ENCODE measurements around the gene GLT8D1. TPM values are rescaled to one million over a fixed set of nuclear protein-coding genes. Genes with fewer than 3 reads are reported as not detected.

The GLT8D1 gene
- total and polyA plus RNA-seq, 7 donors, result 12.0 to 40.1 (median 20.2) TPM

GRCh38 chr3:52743721-52744120, 38.1 kb upstream of the GLT8D1 start:
- intact Hi-C loops (cut with DNase I), result loop anchor here (2.0 to 10.0 kb wide), 3 partner anchors 181 to 329 kb away; no protein-coding TSS in a partner anchor
- Histone ChIP-seq H3K36me3 (ENCODE audit: insufficient read depth in 1 of 2, low read depth in 1 of 2) (peaks cover 3 to 100% of the 10 kb centered on the region in 2 donors), H3K27me3 (ENCODE audit: insufficient read depth in 3 of 3, low read length in 2 of 3) (no peaks in the 10 kb centered on the region), H3K4me3 (no peak overlapping the region), H3K9me3 (no peaks in the 10 kb centered on the region), H3K4me1 (no peaks in the 10 kb centered on the region), H3K27ac (no peak overlapping the region)
- no peak for ATAC-seq
- no peak for DNase-seq
- no peak for TF ChIP-seq CTCF (IDR thresholded peaks at IDR 0.05)
- 90 to 98% (median 91%) methylated on average over 2 of the region's 2 CpGs for WGBS, 3 donors

GRCh38 chr3:52743152-52743551, 37.6 kb upstream of the GLT8D1 start:
- no peaks in the 10 kb centered on the region for H3K9me3 ChIP-seq
- peaks cover 3 to 100% of the 10 kb centered on the region in 2 donors for H3K36me3 ChIP-seq (ENCODE audit: insufficient read depth in 1 of 2, low read depth in 1 of 2)
- DNase-seq (no peak), ATAC-seq (no peak)
- no peak overlapping the region for H3K4me3 ChIP-seq
- intact Hi-C loops (cut with DNase I), result loop anchor here (2.0 to 10.0 kb wide), 3 partner anchors 182 to 330 kb away; no protein-coding TSS in a partner anchor
- H3K27me3 ChIP-seq (ENCODE audit: insufficient read depth in 3 of 3, low read length in 2 of 3), result no peaks in the 10 kb centered on the region
- WGBS, 3 donors, result 92 to 98% (median 96%) methylated on average over 5 of the region's 5 CpGs
- TF ChIP-seq CTCF (IDR thresholded peaks at IDR 0.05), result no peak
- H3K4me1 ChIP-seq, result no peaks in the 10 kb centered on the region
- H3K27ac ChIP-seq, result no peak overlapping the region

- DNase-seq (no peak), ATAC-seq (peak in 2 of 4 donors; percentile 53 to 74)
- intact Hi-C loops (cut with DNase I), result loop anchor here (2.0 to 10.0 kb wide), 3 partner anchors 182 to 330 kb away; no protein-coding TSS in a partner anchor
- Histone ChIP-seq H3K4me3 (no peak overlapping the region), H3K27me3 (ENCODE audit: insufficient read depth in 3 of 3, low read length in 2 of 3) (no peaks in the 10 kb centered on the region), H3K36me3 (ENCODE audit: insufficient read depth in 1 of 2, low read depth in 1 of 2) (peaks cover 3 to 100% of the 10 kb centered on the region in 2 donors), H3K9me3 (no peaks in the 10 kb centered on the region), H3K4me1 (no peaks in the 10 kb centered on the region), H3K27ac (no peak overlapping the region)
- 90 to 93% (median 90%) methylated on average over 3 of the region's 3 CpGs for WGBS, 3 donors
- peak; percentile 65 for TF ChIP-seq CTCF (IDR thresholded peaks at IDR 0.05)
These were observed 36.9 kb upstream of the GLT8D1 start for GRCh38 chr3:52742418-52743041.

GRCh38 chr3:52739730-52740129, 34.1 kb upstream of the GLT8D1 start:
- H3K4me1 ChIP-seq, result no peaks in the 10 kb centered on the region
- H3K27ac ChIP-seq, result no peak overlapping the region
- intact Hi-C loops (cut with DNase I), result loop anchor here in 1 of 2 donors (10.0 kb wide), 1 partner anchor 185 kb away; no protein-coding TSS in a partner anchor
- no peak overlapping the region for H3K4me3 ChIP-seq
- no peak for TF ChIP-seq CTCF (IDR thresholded peaks at IDR 0.05)
- WGBS, 3 donors, result 79 to 94% (median 90%) methylated on average over 1 of the region's 1 CpG
- no peaks in the 10 kb centered on the region for H3K27me3 ChIP-seq (ENCODE audit: insufficient read depth in 3 of 3, low read length in 2 of 3)
- H3K9me3 ChIP-seq, result no peaks in the 10 kb centered on the region
- DNase-seq (no peak), ATAC-seq (no peak)
- peaks cover 2 to 100% of the 10 kb centered on the region in 2 donors for H3K36me3 ChIP-seq (ENCODE audit: insufficient read depth in 1 of 2, low read depth in 1 of 2)
